ENCODE measurements around the gene N4BP2L1. TPM values are rescaled to one million over a fixed set of nuclear protein-coding genes. Genes with fewer than 3 reads are reported as not detected.

The N4BP2L1 gene
- polyA plus RNA-seq, 3 donors: 50.9 to 82.5 (median 81.5) TPM

- Histone ChIP-seq H3K27me3 (ENCODE audit: control insufficient read depth in 2 of 2, insufficient read depth in 2 of 2, low read length in 2 of 2) (no peaks in the 10 kb centered on the region), H4K20me1 (ENCODE audit: insufficient read depth, low read length) (peaks cover 31% of the 10 kb centered on the region), H3K36me3 (replicated peaks in 1 of 2; ENCODE audit: control insufficient read depth in 1 of 2, insufficient read depth in 2 of 2, low read length in 2 of 2) (peaks cover 0 to 7% of the 10 kb centered on the region in 2 donors), H2AFZ (ENCODE audit: insufficient read depth, low read depth, low read length, poor library complexity, severe bottlenecking) (peak overlapping the region; percentile 80), H3K4me2 (replicated peaks; ENCODE audit: extremely low read depth, low read length, poor library complexity, severe bottlenecking) (peak overlapping the region; percentile 88), H3K79me2 (ENCODE audit: insufficient read depth, low read length) (peaks cover 54% of the 10 kb centered on the region), H3K27ac (ENCODE audit: low read depth in 1 of 2, low read length in 2 of 2) (peak overlapping the region; percentile 95 to 96), H3K9me3 (replicated peaks in 1 of 2; ENCODE audit: control insufficient read depth in 1 of 2, insufficient read depth in 1 of 2, low read length in 2 of 2) (no peaks in the 10 kb centered on the region), H3K4me1 (ENCODE audit: control insufficient read depth in 1 of 2, insufficient read depth in 2 of 2, low read length in 2 of 2) (peaks cover 44 to 52% of the 10 kb centered on the region in 2 donors), H3K9ac (ENCODE audit: insufficient read depth, low read length, poor library complexity, severe bottlenecking) (peak overlapping the region; percentile 93), H3K4me3 (replicated peaks in 1 of 3; ENCODE audit: low read depth in 2 of 3, low read length in 3 of 3) (peak overlapping the region; percentile 70 to 100 (median 81))
- intact Hi-C loops (cut with micrococcal nuclease): loop anchor here (5.0 to 10.0 kb wide), 3 partner anchors 110 to 115 kb away; partner anchors contain the start of genes BRCA2 (in 1 of the 2), N4BP2L2 (in 1 of the 2) and ZAR1L (in 1 of the 2)
- Mint-ChIP-seq H3K4me3 (peak overlapping the region; percentile 96 to 97), H3K36me3 (peaks cover 11 to 13% of the 10 kb centered on the region in 2 donors), H3K9me3 (peaks cover 0 to 3% (median 0%) of the 10 kb centered on the region in 7 donors), H3K27me3 (ENCODE audit: low read depth in 3 of 3) (peaks cover 0 to 3% (median 2%) of the 10 kb centered on the region in 3 donors), H3K4me1 (peaks cover 49% of the 10 kb centered on the region), H3K27ac (peak overlapping the region; percentile 97 to 99 (median 98))
- WGBS (ENCODE audit: insufficient coverage): under 1% methylated on average over 89 of the region's 90 CpGs
- no peak for TF ChIP-seq CTCF (IDR thresholded peaks at IDR 0.05)
- DNase-seq: peak in 2 of 3 donors; percentile 21 to 51
These were observed 709 bp downstream of the N4BP2L1 start for GRCh38 chr13:32426990-32427851.

- Histone ChIP-seq H3K27me3 (ENCODE audit: control insufficient read depth in 2 of 2, insufficient read depth in 2 of 2, low read length in 2 of 2) (no peaks in the 10 kb centered on the region), H4K20me1 (ENCODE audit: insufficient read depth, low read length) (peaks cover 37% of the 10 kb centered on the region), H3K4me1 (ENCODE audit: control insufficient read depth in 1 of 2, insufficient read depth in 2 of 2, low read length in 2 of 2) (peaks cover 44 to 52% of the 10 kb centered on the region in 2 donors), H2AFZ (ENCODE audit: insufficient read depth, low read depth, low read length, poor library complexity, severe bottlenecking) (peak overlapping the region; percentile 80), H3K9ac (ENCODE audit: insufficient read depth, low read length, poor library complexity, severe bottlenecking) (peak overlapping the region; percentile 93), H3K36me3 (replicated peaks in 1 of 2; ENCODE audit: control insufficient read depth in 1 of 2, insufficient read depth in 2 of 2, low read length in 2 of 2) (peaks cover 0 to 7% of the 10 kb centered on the region in 2 donors), H3K4me2 (replicated peaks; ENCODE audit: extremely low read depth, low read length, poor library complexity, severe bottlenecking) (peak overlapping the region; percentile 88), H3K79me2 (ENCODE audit: insufficient read depth, low read length) (peaks cover 61% of the 10 kb centered on the region), H3K27ac (ENCODE audit: low read depth in 1 of 2, low read length in 2 of 2) (peak overlapping the region; percentile 95 to 96), H3K9me3 (replicated peaks in 1 of 2; ENCODE audit: control insufficient read depth in 1 of 2, insufficient read depth in 1 of 2, low read length in 2 of 2) (no peaks in the 10 kb centered on the region), H3K4me3 (replicated peaks in 1 of 3; ENCODE audit: low read depth in 2 of 3, low read length in 3 of 3) (peak overlapping the region; percentile 70 to 100 (median 81))
- peaks cover 12 to 16% of the 10 kb centered on the region in 2 donors for H3K36me3 Mint-ChIP-seq
- H3K27me3 Mint-ChIP-seq (ENCODE audit: low read depth in 3 of 3): peaks cover 0 to 3% (median 2%) of the 10 kb centered on the region in 3 donors
- 18% methylated on average over 14 of the region's 19 CpGs for WGBS (ENCODE audit: insufficient coverage)
- peaks cover 0 to 3% (median 0%) of the 10 kb centered on the region in 7 donors for H3K9me3 Mint-ChIP-seq
- peaks cover 52% of the 10 kb centered on the region for H3K4me1 Mint-ChIP-seq
- peak overlapping the region; percentile 94 to 99 (median 98) for H3K27ac Mint-ChIP-seq
- peak; percentile 68 to 81 (median 79) for DNase-seq
- intact Hi-C loops (cut with micrococcal nuclease): loop anchor here (5.0 to 10.0 kb wide), 3 partner anchors 111 to 114 kb away; partner anchors contain the start of genes BRCA2 (in 1 of the 2), N4BP2L2 (in 1 of the 2) and ZAR1L (in 1 of the 2)
- H3K4me3 Mint-ChIP-seq: peak overlapping the region; percentile 96 to 97
- no peak for TF ChIP-seq CTCF (IDR thresholded peaks at IDR 0.05)
These were observed 1.5 kb downstream of the N4BP2L1 start for GRCh38 chr13:32426191-32426989.

Measured in CD14-positive monocyte (primary cell).